Activated CD4-positive, alpha-beta T cell treated with anti-CD3 and anti-CD28 coated beads, Interleukin-2, amount 50 U/mL, for 48 hours (primary cell): ENCODE data around the gene PARVB.
A peak's percentile ranks its signal among the peaks of the same experiment; 100 is the strongest.

Experiments
- DNase-seq, 2 experiments: peaks; one replicate each; pipeline ENCODE4 v3.0.0-alpha.2; 2020

The PARVB gene

GRCh38 chr22:44063462-44064371 lies 39.6 kb downstream of the PARVB start:
- DNase-seq, result no peak

GRCh38 chr22:44067033-44067432 lies 42.9 kb downstream of the PARVB start:
- DNase-seq, result no peak

GRCh38 chr22:44067901-44068300 lies 43.8 kb downstream of the PARVB start:
- DNase-seq, result no peak

GRCh38 chr22:44068422-44069191 lies 44.5 kb downstream of the PARVB start:
- no peak for DNase-seq

- no peak for DNase-seq
These were observed 45.9 kb downstream of the PARVB start for GRCh38 chr22:44070029-44070428.

DNA sequence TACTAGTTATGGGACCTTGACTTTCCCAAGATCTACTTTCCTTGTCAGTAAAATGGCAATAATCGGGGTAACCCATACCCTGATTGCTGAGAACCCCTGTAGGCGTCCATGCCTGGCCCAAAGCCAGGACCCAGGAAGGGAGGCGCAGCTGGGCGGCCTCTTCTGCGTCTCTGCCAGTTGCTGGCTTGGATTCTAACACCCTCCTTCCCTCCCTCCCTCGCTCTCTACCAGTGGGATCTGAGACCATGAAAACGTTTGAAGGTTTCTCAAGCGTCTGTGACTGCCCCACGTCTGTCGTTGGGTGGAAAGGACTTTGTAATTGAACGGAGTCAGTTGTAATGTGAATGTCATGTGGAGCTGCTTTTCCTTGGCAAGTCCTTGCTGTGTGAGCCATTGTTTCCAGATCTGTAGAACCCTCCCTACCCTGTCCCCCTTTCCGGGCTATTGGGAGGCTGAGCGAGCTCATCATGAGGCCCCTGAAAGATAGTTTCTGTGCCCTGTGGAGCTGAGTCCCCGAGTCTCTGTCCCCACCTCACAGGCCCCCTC lies 47.8 kb downstream of the PARVB start:
- no peak for DNase-seq

- no peak for DNase-seq
These were observed 50.4 kb downstream of the PARVB start for GRCh38 chr22:44074337-44074984.

DNA sequence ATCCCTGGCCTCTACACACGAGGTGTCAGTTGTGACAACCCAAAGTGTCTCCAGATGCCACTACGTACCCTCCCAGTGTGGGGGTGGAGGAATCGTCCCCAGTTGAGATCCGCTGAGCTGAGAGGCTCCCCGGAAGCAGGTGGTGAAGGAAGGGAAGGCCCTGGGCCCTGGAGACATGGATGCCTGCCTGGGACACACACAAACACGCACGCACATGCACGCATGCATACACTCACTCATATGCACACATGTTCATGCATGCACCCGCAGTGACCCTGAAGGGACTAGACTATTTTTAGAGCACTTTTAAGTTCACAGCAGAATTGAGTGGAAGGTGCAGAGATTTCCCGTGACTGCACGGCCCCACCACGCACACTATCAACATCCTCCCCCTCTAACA lies 50.9 kb downstream of the PARVB start:
- DNase-seq, result no peak

- DNase-seq, result no peak
These were observed 51.6 kb downstream of the PARVB start for GRCh38 chr22:44075670-44076069.

DNA sequence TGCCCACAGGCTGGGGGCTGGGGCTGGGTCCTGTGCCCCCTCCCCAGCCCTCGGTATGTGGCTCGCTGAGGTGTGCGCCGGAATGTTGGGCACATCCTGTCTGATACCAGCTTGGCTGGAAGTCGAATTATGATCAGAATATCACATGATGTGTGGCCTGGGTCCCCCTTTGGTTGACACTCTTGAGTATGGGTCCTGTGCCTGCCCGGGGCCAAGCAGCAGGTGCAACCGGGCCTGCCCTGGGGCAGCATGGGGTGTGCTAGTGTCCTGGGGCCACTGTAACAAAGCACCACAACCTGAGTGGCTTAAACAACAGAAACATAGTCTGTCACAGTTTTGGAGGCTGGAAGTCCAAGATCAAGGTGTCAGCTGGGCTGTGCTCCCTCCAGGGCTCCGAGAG lies 52.7 kb downstream of the PARVB start:
- no peak for DNase-seq

DNA sequence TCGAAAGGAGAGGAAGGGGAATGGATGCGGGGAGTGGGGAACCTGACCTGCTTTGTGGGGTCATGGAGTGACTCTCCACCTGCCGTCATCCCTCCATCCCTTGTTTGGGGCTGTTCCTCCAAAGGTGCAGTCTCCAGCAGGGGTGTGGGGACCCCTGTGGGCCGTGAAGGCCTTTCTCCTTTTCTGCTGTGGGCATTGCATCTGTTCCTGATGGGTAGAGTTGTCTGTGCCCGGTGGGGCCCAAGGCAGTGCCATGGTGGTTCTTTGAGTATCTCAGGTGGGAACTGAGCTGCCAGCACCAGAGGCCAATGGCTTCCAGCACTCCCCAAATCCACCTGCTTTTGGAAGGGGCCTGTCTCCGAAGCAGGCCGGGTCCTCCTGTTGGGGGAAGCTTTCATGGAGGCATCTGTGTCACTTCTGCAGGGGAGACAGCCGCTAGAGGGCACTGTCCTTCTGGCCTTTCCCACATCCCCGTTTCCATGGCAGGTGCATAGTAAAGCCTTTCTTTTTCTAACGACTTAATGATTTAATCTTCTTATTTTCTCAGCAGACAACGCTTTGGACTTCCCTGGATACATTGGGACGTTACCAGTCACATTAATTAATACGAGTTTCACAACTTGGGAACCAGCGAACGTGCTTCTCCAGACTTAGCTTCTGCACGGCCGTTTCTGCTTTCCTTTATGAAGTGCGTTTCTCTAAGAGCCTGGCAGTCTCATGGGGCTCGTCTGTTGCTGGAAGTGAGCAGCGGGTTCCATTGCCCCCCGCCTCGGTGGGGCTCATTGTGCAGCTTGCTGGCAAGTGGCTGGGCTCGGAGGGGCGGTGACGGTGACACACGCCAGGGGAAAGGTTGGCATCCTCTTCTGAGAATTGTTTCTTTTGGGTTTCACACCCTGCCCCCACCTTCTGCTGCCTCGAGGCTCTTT lies 57.1 kb downstream of the PARVB start:
- peak; percentile 75 to 79 for DNase-seq

DNA sequence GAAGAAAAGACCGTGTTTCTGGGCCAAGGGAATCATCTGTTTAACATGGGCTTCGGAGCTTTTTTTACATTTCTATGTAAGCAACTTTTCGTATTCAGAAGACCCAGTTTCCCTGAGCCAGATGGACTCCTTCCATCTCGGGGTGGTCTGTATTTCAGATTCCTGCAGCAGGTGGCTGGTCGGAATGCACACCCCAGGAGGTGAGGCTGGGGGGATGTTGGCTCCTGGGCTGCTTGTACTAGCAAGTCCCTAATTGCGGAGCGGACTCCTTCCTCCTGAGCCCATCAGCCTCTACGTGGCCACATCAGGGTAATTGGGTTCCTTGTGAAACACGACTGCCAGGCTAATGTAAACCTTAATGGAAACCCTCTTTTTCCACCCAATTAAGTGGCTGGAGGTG lies 58.7 kb downstream of the PARVB start:
- no peak for DNase-seq

DNA sequence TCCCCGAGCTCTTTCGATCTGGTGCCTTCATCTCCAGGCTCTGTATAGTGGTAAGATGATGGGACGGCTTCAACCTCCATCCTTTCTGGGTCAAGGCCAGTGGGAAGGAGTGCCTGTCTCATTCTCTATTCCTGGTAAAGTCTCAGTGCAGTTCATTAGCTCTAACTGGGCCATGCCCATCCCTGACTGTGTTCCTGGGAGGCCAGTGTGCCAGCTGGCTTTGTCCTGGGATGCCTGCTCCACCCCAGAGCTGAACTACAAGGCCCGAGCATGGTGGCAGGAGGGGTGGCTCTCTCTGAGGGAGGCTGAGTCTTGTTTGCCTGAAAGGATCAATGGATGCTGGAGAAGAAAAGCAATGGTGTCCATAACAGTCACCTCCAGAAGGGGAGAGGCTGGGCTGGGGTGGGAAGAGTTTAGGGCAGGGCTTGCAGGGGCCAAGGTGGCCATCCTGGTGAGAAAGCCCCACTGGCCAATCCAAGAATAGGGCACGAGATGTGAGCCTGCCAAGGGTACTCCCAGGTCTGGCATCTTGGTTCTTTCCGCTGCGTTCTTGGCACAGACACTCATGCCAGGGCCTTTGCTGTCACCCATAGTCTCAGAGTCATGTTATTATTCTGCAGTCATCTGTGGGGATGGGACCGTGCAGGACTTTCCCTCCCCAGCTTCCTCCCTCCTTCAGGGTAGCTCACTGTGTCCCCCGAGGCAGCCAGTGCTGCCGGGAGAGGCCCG lies 60.1 kb downstream of the PARVB start:
- no peak for DNase-seq

DNA sequence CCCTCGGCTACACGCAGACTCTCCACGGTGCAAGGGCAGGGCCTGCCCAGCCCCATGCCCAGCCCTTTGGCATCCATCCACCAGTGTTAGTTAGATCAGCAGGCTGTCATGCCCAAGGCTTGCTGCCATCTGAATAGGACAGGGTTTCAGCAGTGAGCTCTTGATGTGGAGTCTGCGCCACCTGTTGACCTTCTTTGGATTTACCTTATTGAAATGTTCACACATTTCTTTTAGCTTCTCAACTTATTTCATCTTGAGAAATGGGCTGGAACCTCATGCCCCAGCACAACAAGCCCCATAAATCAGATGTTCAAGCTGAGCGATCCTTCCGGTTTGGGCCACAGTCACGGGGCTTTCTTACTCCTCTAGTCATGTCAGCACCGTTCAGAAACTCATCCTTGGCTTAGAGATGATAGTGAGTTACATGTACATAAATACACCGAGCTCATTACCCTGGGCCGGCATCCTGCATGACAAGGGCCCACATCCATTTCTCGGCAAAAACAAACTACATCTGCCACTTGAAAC lies 61.7 kb downstream of the PARVB start:
- DNase-seq, result no peak

DNA sequence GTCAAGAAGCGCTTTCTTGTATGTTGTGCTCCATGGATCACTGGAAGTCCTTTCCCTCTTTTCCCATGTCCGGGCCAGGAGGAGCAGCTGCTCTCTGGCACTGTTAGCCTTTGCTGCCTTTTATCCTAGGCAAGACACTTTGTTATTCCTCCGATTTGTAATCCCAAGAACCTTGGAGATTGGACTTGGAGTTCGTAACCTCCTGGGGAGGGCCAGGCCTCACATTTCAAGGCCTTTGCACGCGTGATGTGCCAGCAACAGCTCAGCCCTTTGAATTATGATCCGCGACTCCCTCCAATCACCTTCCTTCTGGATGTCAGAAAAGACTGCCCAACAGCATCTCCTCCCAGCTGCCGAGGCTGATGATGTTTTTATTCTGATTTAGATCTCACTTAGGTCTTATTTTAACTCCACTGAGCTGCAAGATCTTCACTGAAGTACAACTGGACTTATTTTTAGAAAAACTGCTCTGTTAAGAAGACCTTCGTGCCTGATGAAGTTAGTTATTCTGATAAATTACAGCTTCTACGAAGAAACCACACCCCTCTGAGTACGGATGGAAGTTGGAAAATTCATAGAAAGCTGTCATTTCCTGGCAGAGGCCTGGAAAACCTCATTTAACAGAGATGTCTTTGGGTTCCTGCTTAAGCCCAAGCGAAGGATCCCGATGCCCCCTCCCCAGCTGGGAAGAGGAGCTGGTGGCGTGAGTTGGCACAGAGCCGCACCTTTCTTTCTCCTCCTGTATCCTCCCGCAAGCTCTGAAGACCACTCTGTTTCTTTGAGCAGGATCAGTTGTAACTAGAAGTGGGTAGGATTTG lies 62.4 kb downstream of the PARVB start:
- no peak for DNase-seq

DNA sequence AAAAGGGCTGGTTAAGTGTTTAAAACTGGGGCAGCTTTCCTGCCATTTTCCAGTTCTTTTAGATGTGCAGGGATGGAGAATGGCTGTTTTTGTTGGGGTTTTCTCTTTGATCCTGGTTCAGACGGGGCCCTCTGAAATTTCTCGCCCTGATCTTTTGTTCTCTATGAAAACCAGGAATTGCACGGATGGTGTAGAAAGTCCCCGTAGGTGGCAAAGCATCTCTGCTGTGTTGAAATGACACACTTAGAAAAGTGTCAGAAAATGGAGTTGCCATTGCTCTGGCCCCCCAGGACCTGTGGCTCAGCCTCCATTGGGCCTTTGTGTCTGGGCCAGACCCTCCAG lies 63.0 kb downstream of the PARVB start:
- DNase-seq, result no peak

DNA sequence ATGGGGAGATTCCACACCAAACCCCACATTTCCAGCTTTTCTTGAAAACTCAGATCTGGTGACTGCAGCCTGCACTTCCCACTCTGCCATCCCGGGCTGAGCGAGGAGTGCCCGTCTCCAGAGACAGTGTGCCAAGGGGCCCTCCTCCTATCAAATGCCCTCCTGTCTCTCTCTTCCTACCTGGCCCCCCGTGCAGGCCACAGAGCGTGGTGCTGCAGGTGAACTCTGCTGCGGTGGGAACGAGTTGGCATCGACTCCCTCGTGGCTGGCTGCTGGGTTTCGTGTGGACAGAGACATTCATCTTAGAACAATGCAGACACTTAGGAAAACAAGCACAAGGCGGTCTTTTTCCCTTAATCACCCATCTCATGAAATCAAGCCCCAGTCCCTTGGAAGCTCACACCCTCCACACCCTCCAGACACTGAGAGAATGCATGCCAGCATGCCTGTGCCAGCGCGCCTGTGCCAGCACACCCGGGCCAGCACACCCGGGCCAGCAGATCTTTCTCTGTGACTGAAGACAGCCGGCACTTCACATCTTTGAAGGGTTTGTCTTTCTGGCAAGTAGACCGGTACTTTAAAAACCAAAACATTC lies 65.0 kb downstream of the PARVB start:
- no peak for DNase-seq

- DNase-seq, result no peak
These were observed 65.8 kb downstream of the PARVB start for GRCh38 chr22:44089717-44090570.

DNA sequence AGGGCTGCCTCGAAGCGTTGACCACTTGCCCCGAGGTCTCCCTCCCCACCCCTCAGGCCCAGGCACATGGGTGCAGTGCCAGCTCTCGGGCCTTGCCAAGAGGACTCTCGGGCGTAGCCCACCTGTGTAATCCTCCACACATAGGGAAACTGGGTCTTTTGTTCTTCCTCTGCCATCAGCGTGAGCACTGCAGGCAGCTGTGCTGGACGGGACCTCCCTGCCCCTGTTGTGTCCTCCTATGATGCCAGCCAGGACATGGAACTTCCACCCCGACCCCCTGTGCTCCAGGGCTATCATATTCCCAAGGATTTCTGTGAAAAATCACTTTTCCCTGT lies 66.4 kb downstream of the PARVB start:
- no peak for DNase-seq
